HCT116 (cell line): ENCODE data around the gene XAF1. TPM values are rescaled to one million over a fixed set of nuclear protein-coding genes. Genes with fewer than 3 reads are reported as not detected.
"Not testable (repeated sequence)": the region's sequence is repeated elsewhere in the genome, so short reads cannot be mapped to it uniquely, and the experiment has no call there.

Source experiments
- ATAC-seq: fragments of 200-7000 bp; cut with Tn5 transposase; 2 replicates; pipeline ENCODE4 v1.9.1; 2020; ENCODE audit warnings: mild to moderate bottlenecking, moderate library complexity
- BruUV-seq: library from RNA; stranded (reverse); fragments of 400-500 nt; replicated peaks from 2 replicates; lab custom pipeline; 2021; lab: Mats Ljungman, UMichigan
- CTCF ChIA-PET: fragments of 300-600 bp; sonication (Branson Sonifier 250); formaldehyde crosslinking; loops from one replicate; lab custom pipeline; 2021; ENCODE audit warnings: antibody characterized with exemption; lab: Charles Lee
- POLR2A ChIA-PET: fragments of 300-600, 350-600 bp; sonication (Branson Sonifier 250); formaldehyde crosslinking; loops from one replicate; lab custom pipeline; 2021; ENCODE audit warnings: antibody characterized with exemption; lab: Charles Lee
- RAD21 ChIA-PET, 2 experiments: fragments of 300-600 bp; sonication (Branson Sonifier 250); formaldehyde crosslinking; loops; one replicate each; lab custom pipeline; 2023; ENCODE audit warnings: low total read pairs in 2 of 2; ENCODE audit not compliant: uncharacterized antibody in 2 of 2, unreplicated experiment in 2 of 2, low non-redundant PET in 1 of 2; lab: Charles Lee
- DNase-seq: peaks from one replicate; pipeline ENCODE4 v3.0.0-alpha.2; 2010; ENCODE audit warnings: low read depth, low spot score
- H2AFZ ChIP-seq: fragments of 200-600 bp; shearing (Covaris generic), sonication (generic); 2 replicates; pipeline ENCODE4 v1.6.1; 2017; ENCODE audit warnings: low read depth, mixed run types, mixed read lengths, antibody characterized with exemption, low read length; ENCODE audit not compliant: poor library complexity, severe bottlenecking
- H3K27ac ChIP-seq: 2 replicates; pipeline ENCODE4 v1.5.1; 2012; ENCODE audit warnings: low read depth, low read length
- H3K27me3 ChIP-seq: fragments of 200-600 bp; sonication (generic); 2 replicates; pipeline ENCODE4 v1.6.1; 2016; ENCODE audit warnings: mixed run types, low read length, mixed read lengths; ENCODE audit not compliant: insufficient read depth
- H3K36me3 ChIP-seq, 2 experiments: fragments of 200-500 bp in 1 of 2; fragments of 200-600 bp in 1 of 2; sonication (Bioruptor generic) in 1 of 2; sonication (generic) in 1 of 2; 2 replicates each; pipeline versions ENCODE4 v1.5.1 to v1.6.1; 2014 to 2016; ENCODE audit warnings: low read length in 2 of 2, inconsistent platforms in 1 of 2, mixed read lengths in 1 of 2, mixed run types in 1 of 2; ENCODE audit not compliant: insufficient read depth in 2 of 2, control insufficient read depth in 1 of 2
- H3K4me1 ChIP-seq, 2 experiments: fragments of 200-600 bp in 1 of 2; sonication (generic) in 1 of 2; 2 replicates each; pipeline versions ENCODE4 v1.5.1 to v1.6.1; 2012 to 2017; ENCODE audit warnings: low read length in 2 of 2, inconsistent platforms in 1 of 2, mild to moderate bottlenecking in 1 of 2, mixed read lengths in 1 of 2, mixed run types in 1 of 2, moderate library complexity in 1 of 2; ENCODE audit not compliant: insufficient read depth in 2 of 2, control insufficient read depth in 1 of 2
- H3K4me2 ChIP-seq: fragments of 200-600 bp; sonication (generic); 2 replicates; pipeline ENCODE4 v1.6.1; 2017; ENCODE audit warnings: mixed run types, low read length, mixed read lengths
- H3K4me3 ChIP-seq, 2 experiments: fragments of 200-600 bp in 1 of 2; sonication (generic) in 1 of 2; replicated peaks in 1 of 2; 2 replicates each; pipeline ENCODE4 v1.5.1; 2011 to 2016; ENCODE audit warnings: low read length in 2 of 2, control low read depth in 1 of 2, low read depth in 1 of 2, mild to moderate bottlenecking in 1 of 2, mixed read lengths in 1 of 2, mixed run types in 1 of 2
- H3K79me2 ChIP-seq: fragments of 200-600 bp; sonication (generic); 2 replicates; pipeline ENCODE4 v1.6.1; 2017; ENCODE audit warnings: mild to moderate bottlenecking, mixed run types, low read length, moderate library complexity, mixed read lengths; ENCODE audit not compliant: insufficient read depth
- H3K9ac ChIP-seq: fragments of 200-600 bp; sonication (generic); 2 replicates; pipeline ENCODE4 v1.6.1; 2016; ENCODE audit warnings: low read length, mixed read lengths
- H3K9me2 ChIP-seq: fragments of 200-600 bp; sonication (generic), shearing (Covaris generic); 2 replicates; pipeline ENCODE4 v1.6.1; 2017; ENCODE audit warnings: mixed run types, mild to moderate bottlenecking, moderate library complexity; ENCODE audit not compliant: insufficient read depth
- H3K9me3 ChIP-seq, 2 experiments: fragments of 200-500 bp in 1 of 2; fragments of 200-600 bp in 1 of 2; sonication (Bioruptor generic) in 1 of 2; sonication (generic) in 1 of 2; 2 replicates each; pipeline ENCODE4 v1.6.1; 2014 to 2017; ENCODE audit warnings: low read length in 2 of 2, mixed read lengths in 2 of 2, inconsistent platforms in 1 of 2, low read depth in 1 of 2, mild to moderate bottlenecking in 1 of 2, mixed run types in 1 of 2, moderate library complexity in 1 of 2; ENCODE audit not compliant: control insufficient read depth in 1 of 2, insufficient read depth in 1 of 2
- H4K20me1 ChIP-seq: fragments of 200-600 bp; sonication (generic), shearing (Covaris generic); 2 replicates; pipeline ENCODE4 v1.6.1; 2017; ENCODE audit warnings: mixed run types, mild to moderate bottlenecking, moderate library complexity; ENCODE audit not compliant: insufficient read depth
- EZH2 ChIP-seq: fragments of 200-600 bp; sonication (generic); IDR thresholded peaks from 2 replicates; pipeline ENCODE4 v1.6.1; 2017; ENCODE audit warnings: antibody characterized with exemption, mixed run types
- FOSL1 ChIP-seq: IDR thresholded peaks from 2 replicates; pipeline ENCODE4 v1.6.1; 2012; ENCODE audit warnings: low read depth
- JUND ChIP-seq: IDR thresholded peaks from 2 replicates; pipeline ENCODE4 v1.6.1; 2012
- POLR2A ChIP-seq: IDR thresholded peaks from 2 replicates; pipeline ENCODE4 v1.7.0; 2011; ENCODE audit warnings: borderline replicate concordance; ENCODE audit not compliant: insufficient read depth, insufficient read length; ENCODE audit errors: extremely low read depth
- POLR2AphosphoS5 ChIP-seq: IDR thresholded peaks from 2 replicates; pipeline ENCODE4 v1.6.1; 2011; ENCODE audit warnings: mild to moderate bottlenecking, low read depth, low read length, moderate library complexity
- RAD21 ChIP-seq: IDR thresholded peaks from 2 replicates; pipeline ENCODE4 v1.6.1; 2012; ENCODE audit warnings: low read depth, mild to moderate bottlenecking
- SIN3A ChIP-seq: IDR thresholded peaks from 2 replicates; pipeline ENCODE4 v1.6.1; 2012; ENCODE audit warnings: low read depth
- SP1 ChIP-seq: IDR thresholded peaks from 2 replicates; pipeline ENCODE4 v1.6.1; 2012; ENCODE audit warnings: low read depth
- YY1 ChIP-seq: IDR thresholded peaks from 2 replicates; pipeline ENCODE4 v1.6.1; 2011; ENCODE audit warnings: low read length, low read depth, moderate library complexity, mild to moderate bottlenecking; ENCODE audit not compliant: insufficient replicate concordance; ENCODE audit errors: extremely low read depth
- ZBTB33 ChIP-seq: IDR thresholded peaks from 2 replicates; pipeline ENCODE4 v1.6.1; 2011; ENCODE audit warnings: mild to moderate bottlenecking, low read length, moderate library complexity; ENCODE audit not compliant: insufficient replicate concordance; ENCODE audit errors: extremely low read depth
- ZFX ChIP-seq: fragments of 450-650 bp; IDR thresholded peaks from 2 replicates; pipeline ENCODE4 v1.6.1; 2017
- ZNF274 ChIP-seq: fragments of 200-500 bp; sonication (Bioruptor generic); IDR thresholded peaks from 2 replicates; pipeline ENCODE4 v1.6.1; 2014; ENCODE audit warnings: mild to moderate bottlenecking, low read depth, low read length, inconsistent platforms
- intact Hi-C: fragments of 100-400 bp; cut with micrococcal nuclease; formaldehyde crosslinking; loops from 2 replicates; pipeline ENCODE4 v1.10.0; 2022
- total RNA-seq: library from RNA; stranded (reverse); gene quantifications from one replicate; pipeline ENCODE4 v1.2.1, GENCODE V29; 2021; ENCODE audit not compliant: unreplicated experiment

XAF1 gene
- total RNA-seq, 1 experiment from 2014 or later = 0.25 TPM

- TF ChIP-seq ZNF274 (no peak), SIN3A (no peak), POLR2AphosphoS5 (no peak), ZBTB33 (no peak), FOSL1 (no peak), EZH2 (no peak), ZFX (no peak), POLR2A (no peak), JUND (no peak), SP1 (no peak), YY1 (no peak), RAD21 (no peak)
- TF ChIP-seq, all 23 proteins: peak for 0
- ATAC-seq = no peak
- RAD21 ChIA-PET = no interaction called here
- H4K20me1 ChIP-seq = no peaks in the 10 kb centered on the region
- H3K9ac ChIP-seq = no peak overlapping the region
- no peaks in the 10 kb centered on the region for H3K9me2 ChIP-seq
- no peak overlapping the region for H3K27ac ChIP-seq
- H3K27me3 ChIP-seq = peaks cover 7% of the 10 kb centered on the region; the same call in 1 of the 2 replicates
- no peak overlapping the region for H2AFZ ChIP-seq
- H3K4me3 ChIP-seq = no peak overlapping the region
- no peaks in the 10 kb centered on the region for H3K36me3 ChIP-seq
- no peak overlapping the region for H3K4me2 ChIP-seq
- intact Hi-C loops = no loop called here
- BruUV-seq = no TSS peak
- H3K79me2 ChIP-seq = no peaks in the 10 kb centered on the region
- CTCF ChIA-PET = no interaction called here
- no peaks in the 10 kb centered on the region for H3K4me1 ChIP-seq
- POLR2A ChIA-PET = no interaction called here
- no peak for DNase-seq
- no peaks in the 10 kb centered on the region for H3K9me3 ChIP-seq
These were observed 59.9 kb downstream of the XAF1 start for GRCh38 chr17:6815775-6816174.

GRCh38 chr17:6816368-6816767, 60.5 kb downstream of the XAF1 start:
- H3K27me3 ChIP-seq, intact Hi-C loops, H3K9me2 ChIP-seq, H3K79me2 ChIP-seq, H2AFZ ChIP-seq, H3K4me2 ChIP-seq, H3K27ac ChIP-seq, H4K20me1 ChIP-seq, H3K4me3 ChIP-seq, H3K9ac ChIP-seq, CTCF ChIA-PET, BruUV-seq, H3K9me3 ChIP-seq, POLR2A ChIA-PET, H3K4me1 ChIP-seq, DNase-seq, ATAC-seq, RAD21 ChIA-PET, H3K36me3 ChIP-seq: not testable (repeated sequence)
